IPS-18a (cell line): Measurements from ENCODE around the gene SPZ1.

Experiments
- H3K27ac ChIP-seq: one replicate; pipeline ENCODE4 v1.5.1; 2013; ENCODE audit warnings: low read length
- H3K27me3 ChIP-seq: one replicate; pipeline ENCODE4 v1.6.1; 2013; ENCODE audit warnings: mild to moderate bottlenecking, low read length; ENCODE audit not compliant: control insufficient read depth, insufficient read depth
- H3K36me3 ChIP-seq: one replicate; pipeline ENCODE4 v1.6.1; 2013; ENCODE audit warnings: low read depth, low read length; ENCODE audit not compliant: control insufficient read depth
- H3K4me1 ChIP-seq: one replicate; pipeline ENCODE4 v1.6.1; 2013; ENCODE audit warnings: low read depth, low read length; ENCODE audit not compliant: control insufficient read depth
- H3K4me3 ChIP-seq: one replicate; pipeline ENCODE4 v1.5.1; 2013; ENCODE audit warnings: low read length
- H3K9ac ChIP-seq: one replicate; pipeline ENCODE4 v1.6.1; 2013; ENCODE audit warnings: mild to moderate bottlenecking, low read length, moderate library complexity
- H3K9me3 ChIP-seq: one replicate; pipeline ENCODE4 v1.6.1; 2013; ENCODE audit warnings: low read depth, low read length; ENCODE audit not compliant: control insufficient read depth

The SPZ1 gene

GRCh38 chr5:80369521-80369920 is 49.7 kb downstream of the SPZ1 start:
- Histone ChIP-seq H3K27me3 (no peaks in the 10 kb centered on the region), H3K4me1 (peaks cover 2% of the 10 kb centered on the region), H3K9me3 (no peaks in the 10 kb centered on the region), H3K36me3 (no peaks in the 10 kb centered on the region), H3K4me3 (no peak overlapping the region), H3K9ac (no peak overlapping the region), H3K27ac (no peak overlapping the region)

GRCh38 chr5:80370390-80370789 is 50.6 kb downstream of the SPZ1 start:
- H3K9ac ChIP-seq: no peak overlapping the region
- H3K4me3 ChIP-seq: no peak overlapping the region
- no peaks in the 10 kb centered on the region for H3K9me3 ChIP-seq
- H3K4me1 ChIP-seq: peaks cover 2% of the 10 kb centered on the region
- no peaks in the 10 kb centered on the region for H3K36me3 ChIP-seq
- H3K27me3 ChIP-seq: no peaks in the 10 kb centered on the region
- no peak overlapping the region for H3K27ac ChIP-seq
